ENCODE results near the gene SETD1B.
"Not testable (repeated sequence)": the region's sequence is repeated elsewhere in the genome, so short reads cannot be mapped to it uniquely, and the experiment has no call there.

Gene SETD1B

GRCh38 chr12:121860699-121861098, 56.9 kb downstream of the SETD1B start:
- not testable (repeated sequence) for DNase-seq

GRCh38 chr12:121861636-121862254, 57.9 kb downstream of the SETD1B start:
- DNase-seq: no peak

DNA sequence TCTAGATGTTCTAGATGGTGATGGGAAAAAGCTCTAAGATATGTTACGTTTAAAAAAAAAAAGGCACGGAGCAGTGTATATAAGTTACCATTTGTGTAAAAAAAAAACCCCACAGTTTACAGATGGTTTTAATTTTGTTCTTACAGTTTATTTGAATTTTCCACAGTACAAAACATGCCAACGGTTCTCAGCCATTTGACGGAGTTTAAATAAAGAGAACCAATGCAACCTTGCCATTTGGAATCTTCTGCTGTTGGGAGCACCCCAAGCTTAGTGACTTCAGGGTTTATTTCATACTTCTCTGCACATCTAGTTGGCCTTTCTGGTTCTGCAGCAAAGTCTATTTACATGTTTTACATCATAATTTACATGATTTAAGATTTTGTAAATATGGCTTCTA, 62.5 kb downstream of the SETD1B start:
- no peak for DNase-seq

- not testable (repeated sequence) for DNase-seq
Measured at GRCh38 chr12:121869229-121869628, 65.4 kb downstream of the SETD1B start.

- no peak for DNase-seq
Measured at GRCh38 chr12:121871467-121871866, 67.7 kb downstream of the SETD1B start.

DNA sequence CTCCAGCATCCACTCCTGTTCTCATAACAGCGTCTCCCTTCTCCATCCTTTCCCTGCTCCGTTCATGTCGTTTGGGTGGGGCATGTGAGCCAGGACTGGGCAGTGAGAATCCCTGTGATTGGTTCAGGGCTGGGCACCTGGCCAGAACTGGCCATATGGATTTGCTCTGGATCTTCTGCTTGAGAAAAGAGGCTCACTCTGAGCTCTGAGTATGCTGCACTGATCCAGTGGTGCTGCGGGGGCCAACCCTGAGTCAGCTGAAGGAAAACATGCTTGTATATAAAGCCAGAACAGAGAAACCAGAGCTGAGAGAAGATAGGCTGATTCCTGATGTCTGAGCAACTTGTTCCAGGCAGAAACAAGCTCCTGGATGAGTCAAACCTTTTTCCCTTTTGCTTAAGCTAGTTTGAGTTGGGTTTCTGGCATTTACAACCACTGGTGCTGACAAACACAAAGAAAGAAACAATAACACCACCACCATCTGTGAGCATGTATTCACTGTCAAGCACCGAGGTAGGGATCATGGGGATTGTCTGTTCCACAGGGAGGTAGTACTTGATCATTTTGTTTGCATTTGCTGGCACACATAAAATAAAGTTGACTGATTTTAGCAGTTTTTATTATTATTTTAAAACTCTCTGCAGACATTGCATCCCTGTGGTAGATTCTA, 68.9 kb downstream of the SETD1B start:
- no peak for DNase-seq

DNA sequence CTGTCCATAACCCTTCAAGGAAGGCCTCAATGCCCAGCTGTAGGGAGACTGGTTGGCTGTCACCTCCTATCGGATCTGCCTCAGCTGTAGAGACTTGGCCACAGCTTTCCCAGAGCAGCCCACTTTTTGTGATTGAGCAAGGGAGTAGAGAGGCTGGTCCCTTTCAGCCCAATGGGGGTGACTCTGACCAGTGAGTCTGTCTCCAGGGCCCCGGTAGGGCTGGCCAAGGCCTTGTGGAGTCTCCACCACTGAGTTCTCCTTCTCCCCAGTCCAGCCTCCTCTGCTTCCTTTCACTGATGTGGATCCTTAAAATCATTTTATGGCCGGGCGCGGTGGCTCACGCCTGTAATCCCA, 69.4 kb downstream of the SETD1B start:
- no peak for DNase-seq

DNA sequence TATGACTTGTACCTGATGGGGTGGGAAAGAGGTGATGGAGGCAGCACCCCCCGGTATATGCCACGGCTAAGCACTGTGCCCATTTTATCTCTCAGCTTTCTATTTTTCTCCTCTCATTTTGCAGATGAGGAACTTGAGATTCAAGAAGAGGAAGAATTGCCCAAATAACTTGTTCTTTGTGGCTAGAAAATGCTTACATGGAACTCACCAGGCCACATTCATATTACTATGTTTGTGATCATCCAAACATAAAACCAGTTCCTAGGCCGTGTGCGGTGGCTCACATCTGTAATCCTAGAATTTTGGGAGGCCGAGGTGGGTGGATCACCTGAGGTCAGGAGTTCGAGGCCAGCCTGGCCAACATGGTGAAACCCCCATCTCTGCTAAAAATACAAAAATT, 70.3 kb downstream of the SETD1B start:
- no peak for DNase-seq

DNA sequence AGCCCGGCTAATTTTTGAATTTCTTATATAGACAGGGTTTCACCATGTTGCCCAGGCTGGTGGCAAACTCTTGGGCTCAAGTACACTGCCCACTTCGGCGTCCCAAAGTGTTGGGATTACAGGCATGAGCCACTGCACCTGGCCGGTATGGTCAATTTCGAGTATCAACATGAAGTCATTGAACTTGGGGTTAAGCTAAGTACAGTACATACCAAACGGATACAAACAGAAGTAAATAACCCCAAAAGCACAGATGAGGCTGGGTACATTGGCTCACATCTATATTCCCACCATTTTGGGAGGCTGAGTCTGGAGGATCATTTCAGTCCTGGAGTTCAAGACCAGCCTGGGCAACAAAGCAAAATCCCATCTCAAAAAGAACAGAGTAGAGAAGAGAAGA, 71.8 kb downstream of the SETD1B start:
- no peak for DNase-seq

GRCh38 chr12:121876080-121876447, 72.3 kb downstream of the SETD1B start:
- DNase-seq: not testable (repeated sequence)
